Large intestine (tissue), 12 donors: ENCODE results near the gene GPR37L1. TPM values are rescaled to one million over a fixed set of nuclear protein-coding genes. Genes with fewer than 3 reads are reported as not detected.
A peak's percentile ranks its signal among the peaks of the same experiment; 100 is the strongest.

Experiments
- DNase-seq, 2 donors: peaks; one replicate each; pipeline versions ENCODE4 v3.0.0 to v3.0.0-alpha.2; 2013
- H3K27ac ChIP-seq: one replicate; pipeline ENCODE4 v1.5.1; 2013; ENCODE audit warnings: low read length
- H3K27me3 ChIP-seq: 2 replicates; pipeline ENCODE4 v1.6.1; 2013; ENCODE audit warnings: low read length; ENCODE audit not compliant: control insufficient read depth, insufficient read depth
- H3K36me3 ChIP-seq: 2 replicates; pipeline ENCODE4 v1.6.1; 2013; ENCODE audit warnings: low read length; ENCODE audit not compliant: control insufficient read depth, insufficient read depth
- H3K4me1 ChIP-seq: one replicate; pipeline ENCODE4 v1.6.1; 2013; ENCODE audit warnings: low read length; ENCODE audit not compliant: control insufficient read depth, insufficient read depth
- H3K4me3 ChIP-seq: one replicate; pipeline ENCODE4 v1.5.1; 2013; ENCODE audit warnings: low read length
- H3K9me3 ChIP-seq: one replicate; pipeline ENCODE4 v1.6.1; 2013; ENCODE audit warnings: mild to moderate bottlenecking, low read depth, low read length, moderate library complexity; ENCODE audit not compliant: control insufficient read depth
- WGBS: methylation state at CpG from one replicate; pipeline ENCODE4 v1.1.5; 2013; ENCODE audit warnings: low lambda C conversion rate; ENCODE audit not compliant: insufficient coverage; 5-methylcytosine and 5-hydroxymethylcytosine counted together
- long read RNA-seq, 11 donors: transcript quantifications; one replicate each; lab custom pipeline, GENCODE V29; 2026
- polyA plus RNA-seq: library from polyadenylated mRNA; unstranded; fragments of 120-200 nt; gene quantifications from one replicate; pipeline ENCODE4 v1.2.1, GENCODE V29; 2013

GPR37L1 gene
- polyA plus RNA-seq, result 0.10 TPM
- long read RNA-seq, donor 1, result 0 reads
- long read RNA-seq, donor 2, result 0 reads
- long read RNA-seq, donor 3, result 0 reads
- long read RNA-seq, donor 4, result 0 reads
- long read RNA-seq, donor 5, result 0 reads
- long read RNA-seq, donor 6, partial matches to known transcripts, result 5 of 30 reads
- long read RNA-seq, donor 6, other reads (novel, unspliced or antisense), result 25 of 30 reads
- long read RNA-seq, donor 7, result 0 reads
- long read RNA-seq, donor 8, result 0 reads
- long read RNA-seq, donor 9, result 0 reads
- long read RNA-seq, donor 10, result 0 reads
- long read RNA-seq, donor 11, partial matches to known transcripts, result 5 of 20 reads
- long read RNA-seq, donor 11, other reads (novel, unspliced or antisense), result 15 of 20 reads

GRCh38 chr1:202122639-202123335 lies at the start of gene GPR37L1:
Gene GPR37L1, plus strand, starts transcription at chr1:202122917. Its CDS starts 47 bp downstream, at chr1:202122964.
- Histone ChIP-seq H3K27me3 (no peaks in the 10 kb centered on the region), H3K9me3 (no peaks in the 10 kb centered on the region), H3K36me3 (no peaks in the 10 kb centered on the region), H3K4me1 (peaks cover 10% of the 10 kb centered on the region), H3K27ac (no peak within 1 kb of the TSS), H3K4me3 (no peak within 1 kb of the TSS)
- DNase-seq, result no peak
- WGBS, result no CpG with 5 or more reads among the region's 19 CpGs

GRCh38 chr1:202073206-202073605 lies 49.5 kb upstream of the GPR37L1 start:
- no peaks in the 10 kb centered on the region for H3K9me3 ChIP-seq
- no peaks in the 10 kb centered on the region for H3K27me3 ChIP-seq
- H3K27ac ChIP-seq, result no peak overlapping the region
- peak in 1 of 2 donors; percentile 34 for DNase-seq
- no peaks in the 10 kb centered on the region for H3K36me3 ChIP-seq
- H3K4me1 ChIP-seq, result peaks cover 50% of the 10 kb centered on the region
- H3K4me3 ChIP-seq, result no peak overlapping the region
- no CpG with 5 or more reads among the region's 9 CpGs for WGBS

GRCh38 chr1:202074985-202075384 lies 47.7 kb upstream of the GPR37L1 start:
- H3K27me3 ChIP-seq, result no peaks in the 10 kb centered on the region
- H3K36me3 ChIP-seq, result no peaks in the 10 kb centered on the region
- H3K4me3 ChIP-seq, result no peak overlapping the region
- DNase-seq, result no peak
- peak overlapping the region; percentile 85 for H3K27ac ChIP-seq
- no peaks in the 10 kb centered on the region for H3K9me3 ChIP-seq
- no CpG with 5 or more reads among the region's 1 CpG for WGBS
- H3K4me1 ChIP-seq, result peaks cover 56% of the 10 kb centered on the region

- peak in 1 of 2 donors; percentile 61 for DNase-seq
- Histone ChIP-seq H3K4me1 (peaks cover 56% of the 10 kb centered on the region), H3K27ac (peak overlapping the region; percentile 85), H3K4me3 (no peak overlapping the region), H3K9me3 (no peaks in the 10 kb centered on the region), H3K36me3 (no peaks in the 10 kb centered on the region), H3K27me3 (no peaks in the 10 kb centered on the region)
- WGBS, result no CpG with 5 or more reads among the region's 4 CpGs
These were observed 47.3 kb upstream of the GPR37L1 start for GRCh38 chr1:202075389-202075788.

- Histone ChIP-seq H3K27ac (peak overlapping the region; percentile 85), H3K4me3 (no peak overlapping the region), H3K9me3 (no peaks in the 10 kb centered on the region), H3K27me3 (no peaks in the 10 kb centered on the region), H3K4me1 (peaks cover 60% of the 10 kb centered on the region), H3K36me3 (no peaks in the 10 kb centered on the region)
- DNase-seq, result peak; percentile 82 to 90
- WGBS, result no CpG with 5 or more reads among the region's 6 CpGs
These were observed 46.6 kb upstream of the GPR37L1 start for GRCh38 chr1:202076050-202076511.

- peak in 1 of 2 donors; percentile 50 for DNase-seq
- Histone ChIP-seq H3K27ac (peak overlapping the region; percentile 85), H3K4me1 (peaks cover 66% of the 10 kb centered on the region), H3K9me3 (no peaks in the 10 kb centered on the region), H3K4me3 (no peak overlapping the region), H3K36me3 (no peaks in the 10 kb centered on the region), H3K27me3 (no peaks in the 10 kb centered on the region)
- no CpG with 5 or more reads among the region's 3 CpGs for WGBS
These were observed 44.5 kb upstream of the GPR37L1 start for GRCh38 chr1:202078241-202078640.

GRCh38 chr1:202081992-202082391 lies 40.7 kb upstream of the GPR37L1 start:
- Histone ChIP-seq H3K4me1 (peaks cover 65% of the 10 kb centered on the region), H3K9me3 (no peaks in the 10 kb centered on the region), H3K27ac (peak overlapping the region; percentile 70), H3K4me3 (no peak overlapping the region), H3K27me3 (no peaks in the 10 kb centered on the region), H3K36me3 (no peaks in the 10 kb centered on the region)
- peak; percentile 70 to 82 for DNase-seq
- no CpG with 5 or more reads among the region's 6 CpGs for WGBS

- peak; percentile 92 to 97 for DNase-seq
- H3K4me1 ChIP-seq, result peaks cover 70% of the 10 kb centered on the region
- peak overlapping the region; percentile 94 for H3K27ac ChIP-seq
- WGBS, result no CpG with 5 or more reads among the region's 16 CpGs
- H3K4me3 ChIP-seq, result no peak overlapping the region
- no peaks in the 10 kb centered on the region for H3K27me3 ChIP-seq
- no peaks in the 10 kb centered on the region for H3K9me3 ChIP-seq
- H3K36me3 ChIP-seq, result no peaks in the 10 kb centered on the region
These were observed 37.7 kb upstream of the GPR37L1 start for GRCh38 chr1:202084791-202085681.

- H3K27ac ChIP-seq, result peak overlapping the region; percentile 94
- no CpG with 5 or more reads among the region's 7 CpGs for WGBS
- DNase-seq, result peak; percentile 84 to 92
These were observed 36.9 kb upstream of the GPR37L1 start for GRCh38 chr1:202085682-202086373.

More at GRCh38 chr1:202085682-202086373, 36.9 kb upstream of the GPR37L1 start:
- no peaks in the 10 kb centered on the region for H3K27me3 ChIP-seq
- H3K9me3 ChIP-seq, result no peaks in the 10 kb centered on the region
- no peaks in the 10 kb centered on the region for H3K36me3 ChIP-seq
- H3K4me3 ChIP-seq, result no peak overlapping the region
- H3K4me1 ChIP-seq, result peaks cover 68% of the 10 kb centered on the region
